Memory B cell (primary cell): Measurements from ENCODE around the gene LCN1.
"Not testable (repeated sequence)": the region's sequence is repeated elsewhere in the genome, so short reads cannot be mapped to it uniquely, and the experiment has no call there.

ENCODE experiments used
- ATAC-seq: fragments of 150-1000 bp; cut with Tn5 transposase; 2 replicates; pipeline ENCODE4 v1.10.0; 2021; ENCODE audit warnings: low read depth, mild to moderate bottlenecking, moderate library complexity
- DNase-seq, 2 donors: peaks; one replicate each; pipeline ENCODE4 v3.0.0; 2022; ENCODE audit warnings: low spot score in 2 of 2
- H3K27ac Mint-ChIP-seq: one replicate; pipeline ENCODE4 v1.8.0; 2022; ENCODE audit warnings: mild to moderate bottlenecking, moderate library complexity, mixed read lengths
- H3K27me3 Mint-ChIP-seq: one replicate; pipeline ENCODE4 v1.8.0; 2022; ENCODE audit warnings: mixed read lengths
- H3K36me3 Mint-ChIP-seq: one replicate; pipeline ENCODE4 v1.8.0; 2022; ENCODE audit warnings: mild to moderate bottlenecking, mixed read lengths
- H3K4me1 Mint-ChIP-seq: one replicate; pipeline ENCODE4 v1.8.0; 2022; ENCODE audit warnings: mixed read lengths
- H3K4me3 Mint-ChIP-seq: one replicate; pipeline ENCODE4 v1.8.0; 2022; ENCODE audit warnings: mild to moderate bottlenecking, moderate library complexity, mixed read lengths
- H3K9me3 Mint-ChIP-seq: one replicate; pipeline ENCODE4 v1.8.0; 2022; ENCODE audit warnings: mixed read lengths

Gene LCN1

DNA sequence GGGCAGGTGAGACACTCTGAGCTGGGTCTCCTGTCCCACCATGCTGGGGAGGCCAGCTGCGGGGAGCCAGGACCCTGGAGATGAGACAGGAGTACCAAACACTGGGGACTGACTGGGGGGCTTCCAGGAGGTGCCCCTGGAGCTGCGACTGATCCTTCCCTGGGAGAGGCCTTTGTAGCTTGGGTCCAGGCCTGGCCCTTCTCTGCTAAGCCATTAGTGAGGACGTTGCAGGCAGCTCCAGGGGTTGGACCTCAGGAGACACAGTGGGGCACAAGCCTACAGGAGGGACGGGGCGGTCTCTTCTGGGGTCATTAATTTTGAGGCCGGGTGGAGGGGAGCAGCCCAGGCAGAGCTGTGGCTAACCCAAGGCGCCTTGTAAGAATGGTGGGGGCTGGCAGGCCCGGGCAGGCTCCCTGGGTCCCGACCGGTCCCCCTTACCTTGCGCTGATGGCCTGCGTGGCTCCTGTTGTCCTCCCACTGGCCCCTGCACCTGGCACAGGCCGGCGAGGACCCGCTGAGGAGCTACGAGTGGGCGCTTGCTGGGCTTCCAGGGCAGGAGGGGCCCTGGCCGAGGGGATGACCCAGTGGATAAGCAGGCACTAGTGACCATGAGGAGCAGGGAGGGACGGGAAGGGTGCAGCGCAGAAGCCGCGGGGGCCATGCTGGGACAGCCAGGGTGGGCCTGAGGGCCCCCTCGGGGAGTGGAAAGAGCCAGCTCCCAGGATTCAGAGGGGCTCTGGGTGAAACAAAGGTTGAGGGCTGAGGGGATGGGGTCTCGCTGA lies 15.6 kb upstream of the LCN1 start:
- Mint-ChIP-seq H3K4me3 (no peak overlapping the region), H3K36me3 (peaks cover 21% of the 10 kb centered on the region), H3K9me3 (peaks cover 10% of the 10 kb centered on the region), H3K27me3 (peaks cover 2% of the 10 kb centered on the region), H3K4me1 (peaks cover 11% of the 10 kb centered on the region), H3K27ac (no peak overlapping the region)
- ATAC-seq (no peak), DNase-seq (no peak)

DNA sequence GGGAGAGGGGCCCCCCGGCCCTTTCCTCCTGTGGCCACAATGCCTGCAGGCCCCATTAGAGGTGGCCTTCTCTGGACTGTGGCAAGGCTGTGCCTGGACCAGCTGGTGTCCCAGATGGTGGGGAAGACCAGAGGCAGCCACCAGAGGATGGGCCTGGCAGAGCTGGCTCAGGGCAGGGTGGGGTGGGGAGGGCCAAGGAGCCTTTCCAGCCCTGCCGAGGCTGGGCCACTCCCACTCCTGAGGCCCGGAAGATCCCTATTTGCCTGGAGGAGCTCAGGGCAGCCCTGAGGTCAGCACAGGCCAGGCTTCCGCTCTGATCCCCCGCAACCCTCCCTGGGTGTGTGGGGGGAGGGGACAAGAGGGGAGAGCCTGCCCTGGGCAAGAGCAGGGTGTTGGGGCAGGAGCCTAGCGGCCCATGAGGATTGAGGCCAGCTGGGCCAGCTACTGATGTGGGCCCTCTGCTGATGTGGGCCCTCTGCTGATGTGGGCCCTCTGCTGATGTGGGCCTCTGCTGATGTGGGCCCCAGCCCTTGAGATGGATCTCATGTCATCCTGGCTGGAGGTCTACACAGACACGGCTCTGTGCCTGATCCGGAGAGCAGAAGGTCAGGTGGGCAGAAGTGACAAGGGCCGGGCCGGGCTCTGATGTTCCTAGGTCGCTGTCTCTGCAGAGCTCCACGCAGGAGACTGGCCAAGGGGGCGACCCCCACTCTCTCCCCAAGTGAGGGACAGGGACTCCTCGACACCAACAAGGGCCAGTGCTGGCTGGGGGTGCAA lies 14.7 kb upstream of the LCN1 start:
- no peak for DNase-seq
- peaks cover 10% of the 10 kb centered on the region for H3K9me3 Mint-ChIP-seq
- no peak for ATAC-seq
- H3K27me3 Mint-ChIP-seq = peaks cover 2% of the 10 kb centered on the region
- H3K4me1 Mint-ChIP-seq = peaks cover 9% of the 10 kb centered on the region
- H3K4me3 Mint-ChIP-seq = no peak overlapping the region
- H3K36me3 Mint-ChIP-seq = peaks cover 21% of the 10 kb centered on the region
- H3K27ac Mint-ChIP-seq = no peak overlapping the region

DNA sequence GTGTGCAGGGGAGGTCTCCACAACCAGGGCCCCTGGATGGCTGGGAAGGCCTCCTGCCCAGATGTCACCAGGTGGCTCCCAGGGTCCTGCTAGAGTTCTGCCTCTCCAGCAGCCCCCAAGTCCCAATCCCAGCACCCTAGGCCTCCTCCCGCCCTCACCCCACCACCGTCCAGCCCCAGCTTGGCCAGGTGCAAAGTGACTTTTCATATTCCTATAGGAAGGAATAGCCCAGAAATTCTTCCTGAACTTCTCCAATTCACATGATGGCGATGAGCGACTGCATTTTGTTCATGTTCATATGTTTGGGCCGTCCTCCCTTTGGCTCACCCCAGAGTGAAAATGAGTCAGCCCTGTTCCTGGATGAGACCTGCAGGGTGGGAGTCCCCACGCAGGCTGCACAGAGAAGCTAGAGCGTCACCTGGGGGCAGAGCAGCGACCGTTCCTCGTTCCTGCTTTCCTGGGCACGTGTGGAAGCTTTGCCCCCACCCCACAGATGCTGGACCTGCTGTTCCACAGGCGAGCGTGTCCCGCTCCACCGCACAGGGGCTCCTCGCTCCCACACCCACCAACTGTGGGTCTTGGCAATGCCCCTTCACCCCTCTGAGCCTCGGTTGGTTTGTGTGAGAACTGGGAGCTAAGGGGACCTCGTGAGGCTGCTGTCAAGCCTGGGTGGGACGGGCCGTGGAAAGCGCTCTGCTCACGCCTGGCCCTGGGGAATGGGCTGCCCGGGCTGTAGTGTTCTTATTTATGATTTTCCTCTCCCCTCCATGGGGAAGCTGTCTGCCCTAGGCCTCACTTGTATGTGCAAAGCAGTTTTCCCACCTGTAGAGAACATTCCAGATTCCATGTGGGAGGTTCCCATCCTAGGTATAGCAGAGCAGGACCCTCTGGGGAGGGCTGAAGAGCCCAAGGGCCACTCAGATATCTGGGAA lies 13.9 kb upstream of the LCN1 start:
- peaks cover 4% of the 10 kb centered on the region for H3K4me1 Mint-ChIP-seq
- H3K27me3 Mint-ChIP-seq = peaks cover 2% of the 10 kb centered on the region
- peaks cover 21% of the 10 kb centered on the region for H3K36me3 Mint-ChIP-seq
- ATAC-seq (no peak), DNase-seq (no peak)
- peaks cover 10% of the 10 kb centered on the region for H3K9me3 Mint-ChIP-seq
- no peak overlapping the region for H3K27ac Mint-ChIP-seq
- no peak overlapping the region for H3K4me3 Mint-ChIP-seq

DNA sequence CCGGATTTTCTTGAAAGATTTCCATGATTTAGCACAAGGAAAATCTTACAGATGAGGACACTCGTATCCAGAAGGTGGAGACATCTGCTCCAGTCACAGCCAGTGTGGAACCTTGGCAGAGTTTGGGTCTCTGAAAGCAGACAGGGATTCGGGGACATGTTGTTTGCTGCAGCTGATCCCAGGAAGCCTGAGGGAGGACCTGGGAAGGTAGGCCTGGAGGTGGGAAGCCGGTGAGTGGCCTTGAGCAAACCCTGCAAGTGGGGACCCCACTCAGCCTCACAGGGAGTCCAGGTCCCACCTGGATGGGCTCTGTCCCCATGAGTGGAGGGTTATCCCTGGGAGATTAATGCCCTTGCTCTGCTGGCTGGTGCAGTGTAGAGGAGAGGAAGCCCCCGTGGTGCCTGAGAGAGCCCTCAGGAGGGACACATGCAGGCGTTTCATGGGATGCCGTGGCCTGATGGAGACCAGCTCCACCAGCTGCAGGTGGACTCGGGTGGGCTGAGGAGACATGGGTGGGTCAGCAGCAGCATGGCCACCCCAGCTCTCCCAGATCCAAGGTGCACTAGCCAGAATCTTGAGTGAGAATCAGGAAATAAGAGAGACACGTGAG lies 12.9 kb upstream of the LCN1 start:
- Mint-ChIP-seq H3K27me3 (peaks cover 2% of the 10 kb centered on the region), H3K4me1 (peaks cover 4% of the 10 kb centered on the region), H3K36me3 (peaks cover 18% of the 10 kb centered on the region), H3K9me3 (peaks cover 10% of the 10 kb centered on the region), H3K4me3 (no peak overlapping the region), H3K27ac (no peak overlapping the region)
- ATAC-seq = no peak
- no peak for DNase-seq

DNA sequence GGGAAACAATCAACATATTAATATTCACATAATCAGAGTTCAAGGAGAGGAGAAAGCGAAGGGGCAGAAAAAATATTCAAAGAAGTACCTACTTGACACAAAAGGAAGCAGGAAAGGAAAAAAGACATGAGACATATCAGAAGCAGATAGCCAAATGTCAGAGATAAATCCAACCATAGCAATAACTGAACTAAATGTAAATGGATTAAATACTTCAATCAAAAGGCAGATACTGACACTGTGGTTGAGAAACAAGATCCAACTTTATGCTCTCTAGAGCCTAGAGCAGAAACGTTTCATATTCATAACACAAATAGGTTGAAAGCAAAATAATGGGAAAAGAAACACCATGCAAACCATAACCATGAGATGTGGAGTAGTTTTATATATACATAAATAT lies 11.8 kb upstream of the LCN1 start:
- ATAC-seq = no peak
- Mint-ChIP-seq H3K4me1 (peaks cover 3% of the 10 kb centered on the region), H3K27me3 (peaks cover 3% of the 10 kb centered on the region)

DNA sequence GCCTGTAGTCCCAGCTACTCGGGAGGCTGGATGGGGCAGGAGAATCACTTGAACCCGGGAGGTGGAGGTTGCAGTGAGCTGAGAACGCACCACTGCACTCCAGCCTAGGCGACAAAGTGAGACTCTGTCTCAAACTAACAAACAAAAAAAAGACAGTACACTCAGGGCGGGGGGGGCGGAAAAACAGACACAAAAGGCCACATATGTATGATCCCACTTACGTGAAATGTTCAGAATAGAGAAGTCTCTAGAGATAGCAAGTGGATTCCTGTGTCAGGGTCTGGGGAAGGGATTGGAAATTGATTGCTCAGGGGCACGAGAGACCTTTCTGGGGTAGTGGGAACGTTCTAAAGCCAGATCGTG lies 9.0 kb upstream of the LCN1 start:
- no peaks in the 10 kb centered on the region for H3K4me1 Mint-ChIP-seq
- peaks cover 2% of the 10 kb centered on the region for H3K36me3 Mint-ChIP-seq
- DNase-seq (no peak), ATAC-seq (no peak)
- H3K27ac Mint-ChIP-seq = no peak overlapping the region
- peaks cover 10% of the 10 kb centered on the region for H3K9me3 Mint-ChIP-seq
- H3K4me3 Mint-ChIP-seq = no peak overlapping the region
- peaks cover 3% of the 10 kb centered on the region for H3K27me3 Mint-ChIP-seq

More for the DNA sequence above, 11.8 kb upstream of the LCN1 start:
- DNase-seq = no peak
- H3K4me3 Mint-ChIP-seq = no peak overlapping the region
- no peak overlapping the region for H3K27ac Mint-ChIP-seq
- peaks cover 8% of the 10 kb centered on the region for H3K36me3 Mint-ChIP-seq
- peaks cover 10% of the 10 kb centered on the region for H3K9me3 Mint-ChIP-seq

DNA sequence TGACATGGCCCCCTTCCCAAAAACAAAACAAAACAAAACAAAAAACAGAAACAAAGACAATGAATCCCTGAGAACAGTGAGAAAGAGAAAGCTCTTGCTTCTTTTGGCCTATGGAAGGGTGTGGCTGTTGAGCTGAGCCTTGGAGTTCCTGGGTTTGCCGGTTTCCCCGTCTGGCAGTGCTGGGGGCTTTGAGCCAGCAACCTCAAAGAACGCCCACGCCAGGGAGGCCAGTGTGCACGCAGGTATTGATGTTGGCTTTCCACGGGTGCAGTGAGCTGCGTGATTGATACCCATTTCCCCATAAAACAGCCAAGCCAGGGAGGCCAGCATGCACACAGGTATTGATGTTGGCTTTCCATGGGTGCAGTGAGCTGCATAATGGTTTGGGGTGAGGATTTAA lies 8.3 kb upstream of the LCN1 start:
- Mint-ChIP-seq H3K4me1 (no peaks in the 10 kb centered on the region), H3K36me3 (peaks cover under 1% of the 10 kb centered on the region), H3K27ac (no peak overlapping the region), H3K27me3 (peaks cover 5% of the 10 kb centered on the region), H3K4me3 (no peak overlapping the region), H3K9me3 (peaks cover 10% of the 10 kb centered on the region)
- ATAC-seq (no peak), DNase-seq (no peak)

DNA sequence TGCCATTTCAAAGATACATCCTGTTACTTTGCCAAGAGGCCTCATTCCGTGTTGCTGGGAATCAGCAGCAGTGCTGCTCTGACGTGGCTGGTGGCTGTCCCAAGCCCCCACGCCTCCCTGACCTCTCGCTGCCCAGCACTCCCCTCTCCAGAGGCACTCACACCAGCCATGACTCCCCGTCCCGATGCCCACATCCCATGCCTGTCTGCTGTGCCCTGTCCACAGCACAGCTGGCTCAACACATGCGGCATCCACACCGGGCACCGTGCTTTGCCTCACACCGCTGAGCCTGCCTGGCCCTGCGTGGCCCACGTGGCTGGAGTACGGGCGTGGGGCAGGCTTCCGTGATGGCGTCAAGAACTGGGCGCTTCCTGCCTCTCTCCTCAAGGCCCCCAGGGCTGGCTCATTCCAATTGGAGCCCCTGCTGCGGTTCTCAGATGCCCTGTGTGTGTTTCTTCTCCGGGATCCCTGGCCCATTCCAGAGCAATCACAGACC lies 7.8 kb upstream of the LCN1 start:
- ATAC-seq (no peak), DNase-seq (no peak)
- Mint-ChIP-seq H3K27me3 (peaks cover 3% of the 10 kb centered on the region), H3K4me3 (no peak overlapping the region), H3K27ac (no peak overlapping the region), H3K36me3 (no peaks in the 10 kb centered on the region), H3K4me1 (no peaks in the 10 kb centered on the region), H3K9me3 (peaks cover 10% of the 10 kb centered on the region)

DNA sequence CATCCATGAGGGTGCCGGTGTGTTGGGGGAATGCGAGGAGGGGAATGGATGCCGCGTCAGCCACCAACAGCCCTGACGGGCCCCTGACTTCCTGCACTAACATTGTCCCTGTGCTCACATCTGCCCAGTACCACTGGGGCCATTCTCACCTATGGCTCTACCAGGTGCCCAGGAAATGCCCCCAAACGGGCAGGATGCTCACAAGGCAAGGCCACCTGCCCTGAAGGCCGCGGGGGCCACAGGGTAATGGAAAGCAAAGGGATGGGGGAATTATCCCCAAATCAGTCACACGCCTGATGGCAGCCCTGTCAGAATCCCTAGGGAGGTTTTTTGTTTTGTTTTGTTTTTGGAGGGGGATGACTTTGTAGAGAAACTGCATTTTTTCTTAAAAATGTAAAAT lies 7.3 kb upstream of the LCN1 start:
- H3K4me3 Mint-ChIP-seq, H3K4me1 Mint-ChIP-seq, H3K27me3 Mint-ChIP-seq, DNase-seq, H3K9me3 Mint-ChIP-seq, H3K36me3 Mint-ChIP-seq, H3K27ac Mint-ChIP-seq, ATAC-seq: not testable (repeated sequence)

DNA sequence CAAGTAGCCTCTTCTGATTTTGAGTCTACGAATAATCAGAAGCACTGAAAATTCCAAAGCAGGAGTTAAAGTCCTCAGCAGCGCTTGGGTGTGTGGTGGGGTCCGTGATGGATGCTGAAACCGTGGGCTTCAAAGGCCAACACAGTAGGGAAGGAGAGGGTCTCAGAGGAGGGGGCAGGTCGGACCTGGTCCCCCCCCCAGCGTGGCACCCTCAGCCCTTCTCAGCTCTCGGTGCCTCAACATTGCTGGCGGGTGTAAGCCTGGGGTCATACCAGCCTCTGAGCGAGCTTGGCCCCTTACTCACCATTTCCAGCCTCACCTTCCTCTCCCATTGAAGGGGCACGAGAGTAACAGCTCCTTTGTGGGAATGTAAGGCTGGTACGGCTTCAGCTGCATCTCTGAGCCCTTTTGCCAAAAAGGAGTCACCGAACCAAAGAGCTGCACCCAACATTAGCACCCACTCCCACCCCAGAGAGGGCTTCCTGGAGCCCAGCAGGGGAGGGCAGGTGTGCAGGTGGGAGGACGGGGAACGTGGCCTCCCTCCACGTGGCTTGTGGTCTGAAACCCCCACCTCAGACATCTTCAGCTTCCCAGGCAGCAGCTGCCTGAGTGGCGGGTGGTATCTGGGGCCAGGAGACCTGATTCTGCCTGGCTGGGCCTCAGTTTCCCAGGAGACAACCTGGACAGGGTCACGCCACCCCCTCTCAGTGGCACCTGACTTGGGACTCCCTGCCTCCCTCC lies 6.7 kb upstream of the LCN1 start:
- H3K27me3 Mint-ChIP-seq = peaks cover 4% of the 10 kb centered on the region
- no peak overlapping the region for H3K4me3 Mint-ChIP-seq
- no peaks in the 10 kb centered on the region for H3K4me1 Mint-ChIP-seq
- H3K27ac Mint-ChIP-seq = no peak overlapping the region
- H3K36me3 Mint-ChIP-seq = no peaks in the 10 kb centered on the region
- ATAC-seq (no peak), DNase-seq (no peak)
- peaks cover 4% of the 10 kb centered on the region for H3K9me3 Mint-ChIP-seq

DNA sequence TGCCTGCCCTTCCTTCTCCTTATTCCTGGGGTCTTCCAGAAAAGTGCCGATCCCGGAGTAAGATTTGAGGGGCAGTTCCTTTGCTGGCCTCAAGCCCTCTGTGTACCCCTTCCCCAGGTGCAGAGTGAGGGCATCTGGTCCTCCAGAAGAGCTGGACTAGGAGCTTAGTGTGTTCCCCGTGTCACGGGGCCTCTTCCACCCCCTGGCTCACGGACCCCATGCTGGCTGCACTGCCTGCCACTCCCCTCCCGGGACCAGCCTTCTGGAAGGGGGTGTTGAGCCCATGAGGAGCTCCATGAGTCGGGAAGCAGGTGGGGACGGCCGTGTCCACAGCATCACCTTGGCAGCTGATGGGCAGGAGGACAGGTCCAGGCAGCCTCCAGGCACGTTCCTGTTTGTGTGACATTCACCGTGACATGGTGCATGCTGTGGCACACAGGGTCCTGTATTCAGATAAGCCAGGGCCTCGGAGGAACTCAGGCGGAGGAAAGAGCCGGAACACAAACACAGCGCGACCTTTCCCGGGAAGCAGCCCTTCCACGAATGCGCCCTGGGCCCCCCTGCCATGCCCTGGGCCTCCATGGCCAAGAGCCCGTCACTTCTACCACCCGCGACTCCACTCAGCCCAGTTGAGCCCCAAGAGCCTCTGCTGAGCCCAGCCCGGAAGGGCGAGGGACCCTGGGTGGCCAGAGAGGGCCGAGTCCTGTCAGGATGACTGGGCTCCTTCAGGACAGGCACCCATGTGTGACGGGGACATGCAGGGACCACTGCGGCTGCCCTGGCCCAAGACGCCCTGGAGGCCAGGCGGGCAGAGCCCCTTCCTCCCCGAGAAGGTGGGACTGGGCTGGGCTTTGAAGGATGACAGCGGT lies 5.9 kb upstream of the LCN1 start:
- Mint-ChIP-seq H3K27ac (no peak overlapping the region), H3K9me3 (no peaks in the 10 kb centered on the region), H3K27me3 (peaks cover 5% of the 10 kb centered on the region), H3K4me3 (no peak overlapping the region), H3K4me1 (no peaks in the 10 kb centered on the region), H3K36me3 (no peaks in the 10 kb centered on the region)
- ATAC-seq (no peak), DNase-seq (no peak)

DNA sequence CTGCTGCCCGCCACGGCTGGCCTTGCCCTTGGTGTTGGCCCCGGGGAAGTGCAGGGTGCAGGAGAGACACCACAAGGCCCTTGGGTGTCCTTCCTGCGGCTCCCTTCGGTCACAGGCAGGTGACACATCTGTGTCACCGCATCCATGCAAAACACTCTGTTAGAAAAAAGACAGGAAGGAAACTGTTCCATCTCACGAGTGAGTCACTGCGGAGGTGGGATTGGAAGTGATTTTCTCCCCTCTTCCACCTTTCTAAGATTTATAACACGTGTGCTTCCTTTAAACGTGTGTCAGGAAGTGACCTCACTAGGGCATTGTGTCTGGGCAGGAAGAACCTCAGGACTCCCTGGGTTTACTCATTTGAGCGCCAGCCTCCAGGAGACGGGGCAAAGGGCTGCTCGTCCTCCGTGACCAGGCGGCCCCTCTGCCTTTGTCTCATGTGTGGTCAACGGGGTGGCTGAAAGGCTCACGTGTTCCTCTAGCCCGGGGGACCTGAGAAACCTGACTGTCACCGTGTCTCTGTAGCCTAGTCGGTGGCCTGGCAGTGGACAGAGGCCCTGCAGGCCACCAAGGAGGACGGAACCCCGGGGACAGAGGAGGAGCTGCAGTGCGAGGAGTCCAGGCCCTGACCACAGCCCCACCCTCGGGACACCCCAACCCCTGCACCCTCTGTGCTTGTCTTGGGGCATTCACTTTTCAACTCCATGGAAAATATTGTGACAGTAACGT lies 4.9 kb upstream of the LCN1 start:
- no peak overlapping the region for H3K4me3 Mint-ChIP-seq
- H3K27me3 Mint-ChIP-seq = peaks cover 8% of the 10 kb centered on the region
- ATAC-seq (no peak), DNase-seq (no peak)
- no peak overlapping the region for H3K27ac Mint-ChIP-seq
- no peaks in the 10 kb centered on the region for H3K9me3 Mint-ChIP-seq
- no peaks in the 10 kb centered on the region for H3K36me3 Mint-ChIP-seq
- no peaks in the 10 kb centered on the region for H3K4me1 Mint-ChIP-seq
